Activated T-cell treated with anti-CD3 and anti-CD28 coated beads, Interleukin-2, amount 50 U/mL, for 72 hours (primary cell): Measurements from ENCODE around the gene OR4C6. TPM values are rescaled to one million over a fixed set of nuclear protein-coding genes. Genes with fewer than 3 reads are reported as not detected.

Experiments
- ATAC-seq, 2 donors: fragments of 150-1000 bp; cut with Tn5 transposase; replicated peaks in 1 of 2; 2 replicates each; pipeline ENCODE4 v1.10.0; 2021; ENCODE audit warnings: moderate library complexity in 2 of 2, mild to moderate bottlenecking in 1 of 2
- DNase-seq, 2 donors: peaks; one replicate each; pipeline ENCODE4 v3.0.0; 2021 to 2022; ENCODE audit warnings: mixed read lengths in 1 of 2
- H3K27ac Mint-ChIP-seq: one replicate; pipeline ENCODE4 v1.8.0; 2022; ENCODE audit warnings: mild to moderate bottlenecking, moderate library complexity, mixed read lengths
- H3K27me3 Mint-ChIP-seq: one replicate; pipeline ENCODE4 v1.8.0; 2022; ENCODE audit warnings: low read depth, mixed read lengths
- H3K36me3 Mint-ChIP-seq, 2 donors: one replicate each; pipeline ENCODE4 v1.8.0; 2022; ENCODE audit warnings: mixed read lengths in 2 of 2, mild to moderate bottlenecking in 1 of 2; ENCODE audit not compliant: insufficient read depth in 2 of 2
- H3K4me1 Mint-ChIP-seq: one replicate; pipeline ENCODE4 v1.8.0; 2022; ENCODE audit warnings: low read depth, mixed read lengths
- H3K4me3 Mint-ChIP-seq, 2 donors: one replicate each; pipeline ENCODE4 v1.8.0; 2022; ENCODE audit warnings: mild to moderate bottlenecking in 2 of 2, mixed read lengths in 2 of 2, moderate library complexity in 2 of 2
- H3K9me3 Mint-ChIP-seq, 2 donors: one replicate each; pipeline ENCODE4 v1.8.0; 2022; ENCODE audit warnings: mixed read lengths in 2 of 2
- total RNA-seq, 2 donors: library from RNA; stranded (reverse); gene quantifications; one replicate each; pipeline ENCODE4 v1.2.3, GENCODE V29; 2022

OR4C6 gene
- not detected for total RNA-seq

GRCh38 chr11:55661901-55662300 lies at the start of gene OR4C6:
TSS of gene OR4C6 (plus strand) at chr11:55662201. CDS start at chr11:55665167, 2,966 bp downstream.
- H3K9me3 Mint-ChIP-seq = peaks cover 7 to 14% of the 10 kb centered on the region in 2 donors
- H3K36me3 Mint-ChIP-seq = no peaks in the 10 kb centered on the region
- H3K4me1 Mint-ChIP-seq = peaks cover 5% of the 10 kb centered on the region
- no peaks in the 10 kb centered on the region for H3K27me3 Mint-ChIP-seq
- no peak for DNase-seq
- H3K27ac Mint-ChIP-seq = no peak within 1 kb of the TSS
- no peak for ATAC-seq
- H3K4me3 Mint-ChIP-seq = no peak within 1 kb of the TSS

- H3K4me3 Mint-ChIP-seq = no peak overlapping the region
- ATAC-seq (no peak), DNase-seq (no peak)
- H3K9me3 Mint-ChIP-seq = peaks cover 8 to 28% of the 10 kb centered on the region in 2 donors
- no peaks in the 10 kb centered on the region for H3K4me1 Mint-ChIP-seq
- H3K36me3 Mint-ChIP-seq = peaks cover 0 to 5% of the 10 kb centered on the region in 2 donors
- H3K27ac Mint-ChIP-seq = no peak overlapping the region
- H3K27me3 Mint-ChIP-seq = no peaks in the 10 kb centered on the region
These were observed 37.5 kb upstream of the OR4C6 start for GRCh38 chr11:55624531-55624930.

GRCh38 chr11:55634813-55635212 lies 27.2 kb upstream of the OR4C6 start, which contains the start of gene OR4P4:
TSS of gene OR4P4 (plus strand) at chr11:55635113.
- Mint-ChIP-seq H3K4me3 (no peak within 1 kb of the TSS), H3K9me3 (peaks cover 0 to 15% of the 10 kb centered on the region in 2 donors), H3K4me1 (no peaks in the 10 kb centered on the region), H3K27ac (no peak within 1 kb of the TSS), H3K36me3 (peaks cover 0 to 1% of the 10 kb centered on the region in 2 donors), H3K27me3 (no peaks in the 10 kb centered on the region)
- ATAC-seq (no peak), DNase-seq (no peak)

GRCh38 chr11:55648027-55648426 lies 14.0 kb upstream of the OR4C6 start, which contains the start of gene OR4S2:
TSS of gene OR4S2 (plus strand) at chr11:55648327. CDS start at chr11:55650904, 2,577 bp downstream.
- DNase-seq (no peak), ATAC-seq (no peak)
- Mint-ChIP-seq H3K4me3 (no peak within 1 kb of the TSS), H3K36me3 (peaks cover 0 to 2% of the 10 kb centered on the region in 2 donors), H3K4me1 (no peaks in the 10 kb centered on the region), H3K9me3 (peaks cover 2 to 7% of the 10 kb centered on the region in 2 donors), H3K27me3 (no peaks in the 10 kb centered on the region), H3K27ac (no peak within 1 kb of the TSS)

- no peak for ATAC-seq
- peaks cover 2 to 7% of the 10 kb centered on the region in 2 donors for H3K9me3 Mint-ChIP-seq
These were observed 9.4 kb upstream of the OR4C6 start for GRCh38 chr11:55652560-55652959.

GRCh38 chr11:55655096-55655495 lies 6.9 kb upstream of the OR4C6 start:
- Mint-ChIP-seq H3K27me3 (no peaks in the 10 kb centered on the region), H3K36me3 (no peaks in the 10 kb centered on the region), H3K9me3 (peaks cover 5 to 9% of the 10 kb centered on the region in 2 donors), H3K4me1 (peaks cover 5% of the 10 kb centered on the region), H3K27ac (no peak overlapping the region), H3K4me3 (no peak overlapping the region)
- ATAC-seq = no peak
- DNase-seq = no peak

More at GRCh38 chr11:55652560-55652959, 9.4 kb upstream of the OR4C6 start:
- Mint-ChIP-seq H3K36me3 (peaks cover 0 to 2% of the 10 kb centered on the region in 2 donors), H3K27ac (no peak overlapping the region), H3K4me1 (no peaks in the 10 kb centered on the region), H3K4me3 (no peak overlapping the region), H3K27me3 (no peaks in the 10 kb centered on the region)
- no peak for DNase-seq

- Mint-ChIP-seq H3K27me3 (no peaks in the 10 kb centered on the region), H3K27ac (peak overlapping the region; percentile 35), H3K36me3 (no peaks in the 10 kb centered on the region), H3K4me3 (no peak overlapping the region), H3K4me1 (peaks cover 5% of the 10 kb centered on the region), H3K9me3 (peaks cover 6 to 9% of the 10 kb centered on the region in 2 donors)
- no peak for DNase-seq
- ATAC-seq = no peak
These were observed 3.9 kb upstream of the OR4C6 start for GRCh38 chr11:55658031-55658573.

- Mint-ChIP-seq H3K9me3 (peaks cover 7 to 9% of the 10 kb centered on the region in 2 donors), H3K4me1 (peaks cover 5% of the 10 kb centered on the region), H3K36me3 (no peaks in the 10 kb centered on the region), H3K27ac (no peak overlapping the region), H3K27me3 (no peaks in the 10 kb centered on the region), H3K4me3 (no peak overlapping the region)
- DNase-seq = no peak
- no peak for ATAC-seq
These were observed 3.4 kb upstream of the OR4C6 start for GRCh38 chr11:55658608-55659007.

GRCh38 chr11:55669376-55669775 lies 7.4 kb downstream of the OR4C6 start:
- Mint-ChIP-seq H3K27ac (no peak overlapping the region), H3K36me3 (no peaks in the 10 kb centered on the region), H3K4me1 (no peaks in the 10 kb centered on the region), H3K4me3 (no peak overlapping the region), H3K27me3 (no peaks in the 10 kb centered on the region), H3K9me3 (peaks cover 4 to 10% of the 10 kb centered on the region in 2 donors)
- no peak for ATAC-seq
- DNase-seq = no peak

GRCh38 chr11:55673860-55674259 lies 11.9 kb downstream of the OR4C6 start:
- H3K27me3 Mint-ChIP-seq = no peaks in the 10 kb centered on the region
- H3K36me3 Mint-ChIP-seq = no peaks in the 10 kb centered on the region
- no peak for ATAC-seq
- H3K9me3 Mint-ChIP-seq = peaks cover 0 to 3% of the 10 kb centered on the region in 2 donors
- no peaks in the 10 kb centered on the region for H3K4me1 Mint-ChIP-seq
- H3K27ac Mint-ChIP-seq = no peak overlapping the region
- no peak overlapping the region for H3K4me3 Mint-ChIP-seq
- DNase-seq = no peak

GRCh38 chr11:55697817-55698216 lies 35.8 kb downstream of the OR4C6 start:
- Mint-ChIP-seq H3K27ac (no peak overlapping the region), H3K4me3 (no peak overlapping the region), H3K4me1 (no peaks in the 10 kb centered on the region), H3K9me3 (peaks cover 4 to 7% of the 10 kb centered on the region in 2 donors), H3K36me3 (no peaks in the 10 kb centered on the region), H3K27me3 (no peaks in the 10 kb centered on the region)
- DNase-seq = no peak
- ATAC-seq = no peak

GRCh38 chr11:55701429-55701828 lies 39.4 kb downstream of the OR4C6 start:
- H3K4me1 Mint-ChIP-seq = no peaks in the 10 kb centered on the region
- no peak for ATAC-seq
- H3K9me3 Mint-ChIP-seq = peaks cover 7 to 9% of the 10 kb centered on the region in 2 donors
- H3K27ac Mint-ChIP-seq = no peak overlapping the region
- no peaks in the 10 kb centered on the region for H3K27me3 Mint-ChIP-seq
- no peak for DNase-seq
- peaks cover 0 to 1% of the 10 kb centered on the region in 2 donors for H3K36me3 Mint-ChIP-seq
- H3K4me3 Mint-ChIP-seq = no peak overlapping the region

GRCh38 chr11:55707029-55707428 lies 45.0 kb downstream of the OR4C6 start:
- Mint-ChIP-seq H3K4me3 (no peak overlapping the region), H3K4me1 (no peaks in the 10 kb centered on the region), H3K9me3 (peaks cover 6% of the 10 kb centered on the region in 2 donors), H3K27me3 (no peaks in the 10 kb centered on the region), H3K27ac (no peak overlapping the region), H3K36me3 (peaks cover 0 to 1% of the 10 kb centered on the region in 2 donors)
- ATAC-seq (no peak), DNase-seq (peak in 1 of 2 donors; percentile 1)
